Measurements from ENCODE around the gene PRIMA1.

PRIMA1 gene

GRCh38 chr14:93736378-93737014, 51.8 kb downstream of the PRIMA1 start:
- no peak for DNase-seq (ENCODE audit: extremely low read depth, low read depth)
- TF ChIP-seq CTCF (IDR thresholded peaks at IDR 0.05; ENCODE audit: low read depth, low read length): no peak

- no peak for DNase-seq (ENCODE audit: extremely low read depth, low read depth)
- TF ChIP-seq CTCF (IDR thresholded peaks at IDR 0.05; ENCODE audit: low read depth, low read length): no peak
Observed at GRCh38 chr14:93735206-93735605, 53.1 kb downstream of the PRIMA1 start.

GRCh38 chr14:93734086-93734822, 54.0 kb downstream of the PRIMA1 start:
- TF ChIP-seq CTCF (IDR thresholded peaks at IDR 0.05; ENCODE audit: low read depth, low read length): no peak
- no peak for DNase-seq (ENCODE audit: extremely low read depth, low read depth)

GRCh38 chr14:93733631-93734030, 54.7 kb downstream of the PRIMA1 start:
- DNase-seq (ENCODE audit: extremely low read depth, low read depth): no peak
- no peak for TF ChIP-seq CTCF (IDR thresholded peaks at IDR 0.05; ENCODE audit: low read depth, low read length)

GRCh38 chr14:93733231-93733630, 55.1 kb downstream of the PRIMA1 start:
- TF ChIP-seq CTCF (IDR thresholded peaks at IDR 0.05; ENCODE audit: low read depth, low read length): no peak
- no peak for DNase-seq (ENCODE audit: extremely low read depth, low read depth)

GRCh38 chr14:93732524-93732923, 55.8 kb downstream of the PRIMA1 start:
- no peak for DNase-seq (ENCODE audit: extremely low read depth, low read depth)
- no peak for TF ChIP-seq CTCF (IDR thresholded peaks at IDR 0.05; ENCODE audit: low read depth, low read length)

GRCh38 chr14:93731753-93732152, 56.5 kb downstream of the PRIMA1 start:
- DNase-seq (ENCODE audit: extremely low read depth, low read depth): no peak
- no peak for TF ChIP-seq CTCF (IDR thresholded peaks at IDR 0.05; ENCODE audit: low read depth, low read length)
